Activated naive CD4-positive, alpha-beta T cell treated with anti-CD3 and anti-CD28 coated beads, Interleukin-2, amount 50 U/mL, for 24 hours (primary cell): ENCODE measurements around the gene LCP1.

Experiments used
- H3K27ac Mint-ChIP-seq: one replicate; pipeline ENCODE4 v1.8.0; 2021; ENCODE audit warnings: mild to moderate bottlenecking, mixed read lengths
- H3K27me3 Mint-ChIP-seq: one replicate; pipeline ENCODE4 v1.8.0; 2021; ENCODE audit warnings: mixed read lengths
- H3K36me3 Mint-ChIP-seq: one replicate; pipeline ENCODE4 v1.8.0; 2021; ENCODE audit warnings: mixed read lengths
- H3K4me1 Mint-ChIP-seq: one replicate; pipeline ENCODE4 v1.8.0; 2021; ENCODE audit warnings: mixed read lengths
- H3K4me3 Mint-ChIP-seq: one replicate; pipeline ENCODE4 v1.8.0; 2021; ENCODE audit warnings: mild to moderate bottlenecking, mixed read lengths
- H3K9me3 Mint-ChIP-seq: one replicate; pipeline ENCODE4 v1.8.0; 2021; ENCODE audit warnings: mixed read lengths

LCP1 gene

DNA sequence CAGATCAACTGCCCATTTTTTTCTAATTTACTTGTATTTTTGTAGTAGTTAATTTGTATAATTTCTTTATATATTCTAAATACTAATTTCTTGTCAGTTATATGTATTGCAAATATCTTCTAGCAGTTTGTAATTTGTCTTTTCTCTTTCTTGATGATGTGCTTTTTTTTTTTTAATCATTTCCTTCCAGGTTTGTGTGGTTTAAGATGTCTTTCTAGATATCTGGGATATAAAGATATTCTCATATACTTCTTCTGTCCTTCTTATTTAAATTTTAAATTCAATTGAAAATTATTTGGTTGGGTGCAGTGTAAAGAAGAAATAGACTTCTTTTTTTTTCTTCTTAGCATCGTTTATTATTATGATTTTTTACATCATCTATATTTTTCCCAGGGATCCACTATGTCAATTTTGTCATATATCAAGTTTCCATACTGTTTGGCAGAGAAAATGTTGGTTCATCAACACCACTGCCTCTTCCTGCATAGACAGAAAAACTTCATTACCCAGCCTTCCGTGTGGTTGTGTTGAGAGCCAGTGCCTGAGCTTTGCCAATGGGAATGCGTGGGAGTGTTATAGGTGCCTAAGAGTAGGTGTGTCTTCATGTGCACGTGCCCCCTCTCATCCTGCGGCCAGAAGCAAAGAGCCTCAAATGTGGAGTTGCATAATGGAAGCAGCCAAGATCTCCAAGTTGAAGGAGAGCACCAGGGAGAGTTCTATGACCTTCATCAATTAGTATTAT, 93.0 kb downstream of the LCP1 start:
- peaks cover 8% of the 10 kb centered on the region for H3K27me3 Mint-ChIP-seq
- H3K9me3 Mint-ChIP-seq = no peaks in the 10 kb centered on the region
- no peak overlapping the region for H3K4me3 Mint-ChIP-seq
- peak overlapping the region; percentile 14 for H3K27ac Mint-ChIP-seq
- no peaks in the 10 kb centered on the region for H3K36me3 Mint-ChIP-seq
- H3K4me1 Mint-ChIP-seq = no peaks in the 10 kb centered on the region

DNA sequence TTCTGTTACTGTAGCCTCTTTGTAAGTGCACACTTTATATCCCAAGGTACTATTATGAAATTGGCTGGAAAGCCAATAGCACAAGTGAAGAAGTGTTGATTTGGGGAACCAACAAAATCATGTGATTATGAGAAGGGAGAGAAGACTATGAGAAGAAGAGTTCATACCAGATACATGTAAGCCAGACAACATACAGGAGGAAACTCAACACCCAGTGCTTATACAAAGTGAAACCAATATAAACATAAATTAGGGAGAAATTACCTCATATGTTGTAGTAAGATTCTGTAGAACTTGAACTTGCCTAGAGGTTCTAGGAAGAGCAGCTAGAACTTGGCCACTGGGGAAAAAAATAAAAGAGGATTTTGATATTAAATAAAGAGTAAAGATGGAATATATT, 94.5 kb downstream of the LCP1 start:
- H3K27me3 Mint-ChIP-seq = peaks cover 7% of the 10 kb centered on the region
- no peak overlapping the region for H3K27ac Mint-ChIP-seq
- no peaks in the 10 kb centered on the region for H3K9me3 Mint-ChIP-seq
- no peaks in the 10 kb centered on the region for H3K36me3 Mint-ChIP-seq
- H3K4me3 Mint-ChIP-seq = no peak overlapping the region
- no peaks in the 10 kb centered on the region for H3K4me1 Mint-ChIP-seq

DNA sequence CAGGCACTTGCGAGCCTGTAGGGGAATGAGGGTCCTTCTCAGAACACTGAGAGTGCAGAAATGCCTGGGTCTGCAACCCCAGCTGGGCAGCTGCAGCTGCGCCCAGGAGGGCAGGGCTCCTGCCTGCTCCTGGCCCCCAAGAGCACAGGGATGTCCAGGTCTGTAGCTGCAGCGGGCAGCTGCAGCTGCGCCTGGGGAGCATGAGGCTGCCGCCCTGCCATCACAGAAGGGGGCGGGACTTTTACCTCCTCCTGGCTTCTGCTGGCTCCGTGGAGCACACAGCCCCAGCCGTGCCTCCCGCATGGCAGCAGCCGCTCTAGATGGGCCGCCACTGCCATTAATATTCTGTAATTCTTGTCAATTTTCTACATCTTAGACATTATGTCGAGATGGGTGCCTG, 95.0 kb downstream of the LCP1 start:
- Mint-ChIP-seq H3K4me3 (no peak overlapping the region), H3K36me3 (no peaks in the 10 kb centered on the region), H3K9me3 (no peaks in the 10 kb centered on the region), H3K27me3 (peaks cover 5% of the 10 kb centered on the region), H3K27ac (no peak overlapping the region), H3K4me1 (no peaks in the 10 kb centered on the region)

DNA sequence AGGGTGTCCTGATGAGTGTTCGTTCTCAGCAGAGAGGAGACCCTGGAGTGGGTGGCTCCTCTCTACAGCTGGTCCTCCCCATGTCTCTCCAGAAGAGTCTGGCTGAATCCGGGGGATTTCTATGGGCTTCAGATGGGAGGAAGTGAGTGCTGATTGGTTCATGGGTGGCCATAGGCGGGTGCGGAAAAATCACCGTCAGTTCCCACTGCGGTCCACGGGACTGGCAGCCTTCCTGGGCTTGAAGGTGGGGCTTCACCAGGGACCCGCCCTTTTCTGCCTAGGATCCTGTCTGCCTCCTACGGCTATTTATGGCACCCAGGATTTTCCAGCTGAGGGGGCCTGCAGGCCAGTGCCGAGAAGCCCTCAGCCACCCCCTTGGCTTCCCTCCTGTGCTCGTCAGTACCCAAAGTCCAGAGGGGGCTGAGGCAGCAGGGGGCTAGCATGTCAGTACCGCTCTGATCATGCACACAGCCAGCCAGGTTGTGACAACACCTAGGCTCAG, 95.5 kb downstream of the LCP1 start:
- H3K4me3 Mint-ChIP-seq = no peak overlapping the region
- no peaks in the 10 kb centered on the region for H3K4me1 Mint-ChIP-seq
- H3K27me3 Mint-ChIP-seq = peaks cover 5% of the 10 kb centered on the region
- H3K36me3 Mint-ChIP-seq = no peaks in the 10 kb centered on the region
- H3K9me3 Mint-ChIP-seq = no peaks in the 10 kb centered on the region
- no peak overlapping the region for H3K27ac Mint-ChIP-seq

DNA sequence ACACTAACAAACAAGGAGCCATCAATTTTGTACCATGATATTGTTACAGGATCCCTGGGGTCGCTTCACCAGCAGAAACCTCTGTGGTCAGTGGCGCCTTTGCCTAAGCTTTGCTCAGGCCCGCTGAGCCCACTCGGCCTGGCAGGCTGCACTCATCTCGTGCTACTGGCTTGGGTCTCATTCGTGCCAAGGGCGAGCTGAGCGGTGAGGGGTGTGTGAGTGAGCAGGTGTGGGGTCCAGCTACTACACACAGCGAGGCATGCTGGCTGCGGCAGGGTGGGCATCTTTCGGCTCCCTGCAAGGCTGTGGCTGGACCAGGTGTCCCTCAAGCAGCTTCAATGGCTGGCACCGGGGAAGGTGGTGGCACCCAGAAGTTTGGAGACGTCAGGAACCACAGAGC, 96.2 kb downstream of the LCP1 start:
- Mint-ChIP-seq H3K4me3 (no peak overlapping the region), H3K27ac (no peak overlapping the region), H3K4me1 (no peaks in the 10 kb centered on the region), H3K9me3 (no peaks in the 10 kb centered on the region), H3K27me3 (peaks cover 3% of the 10 kb centered on the region), H3K36me3 (no peaks in the 10 kb centered on the region)

DNA sequence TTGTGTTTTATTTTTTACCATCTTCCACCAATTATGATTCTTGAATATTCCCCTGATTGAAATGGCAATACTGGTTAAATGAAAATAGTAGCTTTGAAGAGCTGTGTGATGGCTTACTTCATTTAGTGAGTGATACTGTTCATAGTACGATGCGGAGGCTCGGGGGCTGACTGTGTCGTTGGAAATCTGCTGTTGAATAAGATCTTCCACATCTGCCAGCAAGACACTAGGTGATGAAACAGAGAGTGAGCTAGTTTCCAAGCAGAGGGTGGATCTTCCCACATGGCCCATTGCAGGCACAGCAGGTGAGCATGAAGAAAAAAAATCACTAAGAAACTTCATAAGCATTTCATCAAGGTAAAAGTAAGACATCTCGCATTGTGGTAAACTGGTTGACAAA, 99.7 kb downstream of the LCP1 start:
- Mint-ChIP-seq H3K4me3 (no peak overlapping the region), H3K9me3 (no peaks in the 10 kb centered on the region), H3K36me3 (no peaks in the 10 kb centered on the region), H3K4me1 (peaks cover 19% of the 10 kb centered on the region), H3K27ac (no peak overlapping the region), H3K27me3 (no peaks in the 10 kb centered on the region)

DNA sequence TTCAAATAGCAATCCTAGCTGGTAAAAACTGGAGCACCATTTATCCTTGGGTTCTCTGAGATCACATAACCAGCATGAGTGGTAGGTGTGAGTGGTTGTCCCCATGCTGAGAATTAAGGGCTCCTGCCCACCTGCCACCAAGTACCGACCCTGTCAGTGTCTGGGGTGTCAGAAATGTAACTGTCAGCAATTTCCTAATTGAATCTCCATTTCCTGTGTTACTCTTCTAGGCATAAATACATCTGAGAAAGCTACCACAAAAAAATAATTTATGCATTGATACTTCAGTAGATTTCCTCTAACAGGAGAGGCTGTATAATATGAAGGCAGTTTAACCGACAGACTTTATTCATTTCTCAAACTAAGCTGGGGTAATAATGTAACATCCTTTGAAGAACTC, 102.2 kb downstream of the LCP1 start:
- Mint-ChIP-seq H3K9me3 (no peaks in the 10 kb centered on the region), H3K4me3 (no peak overlapping the region), H3K27me3 (no peaks in the 10 kb centered on the region), H3K27ac (no peak overlapping the region), H3K4me1 (peaks cover 19% of the 10 kb centered on the region), H3K36me3 (no peaks in the 10 kb centered on the region)

DNA sequence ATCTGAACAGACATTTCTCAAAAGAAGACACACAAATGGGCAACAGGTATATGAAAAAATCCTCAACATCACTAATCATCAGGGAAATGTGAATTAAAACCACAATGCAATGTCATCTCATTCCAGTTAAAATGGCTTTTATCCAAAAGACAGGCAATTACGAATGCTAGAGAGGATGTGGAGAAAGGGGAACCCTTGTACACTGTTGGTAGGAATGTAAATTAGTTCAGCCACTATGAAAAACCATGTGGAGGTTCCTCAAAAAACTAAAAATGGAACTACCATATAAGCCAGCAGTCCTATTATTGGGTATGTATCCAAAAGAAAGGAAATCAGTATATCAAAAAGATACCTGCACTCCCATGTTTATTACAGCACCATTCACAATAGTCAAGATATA, 104.7 kb downstream of the LCP1 start:
- Mint-ChIP-seq H3K36me3 (no peaks in the 10 kb centered on the region), H3K4me1 (peaks cover 19% of the 10 kb centered on the region)

DNA sequence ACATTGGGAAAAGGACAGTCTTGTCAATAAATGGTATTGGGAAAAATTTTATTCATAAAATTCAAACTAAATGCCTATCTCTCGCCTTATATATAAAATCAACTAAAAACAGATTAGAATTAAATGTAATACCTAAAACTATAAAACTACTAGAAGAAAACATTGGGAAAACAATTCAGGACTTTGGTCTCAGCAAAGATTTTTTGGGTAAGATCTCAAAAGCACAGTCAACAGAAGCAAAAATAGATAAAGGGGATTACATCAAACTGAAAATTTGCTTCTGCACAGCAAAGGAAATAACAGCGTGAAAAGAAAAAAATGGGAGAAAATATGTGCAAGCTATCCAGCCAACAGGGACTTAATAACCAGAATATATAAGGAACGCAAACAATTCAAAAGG, 105.2 kb downstream of the LCP1 start:
- no peaks in the 10 kb centered on the region for H3K9me3 Mint-ChIP-seq
- H3K27me3 Mint-ChIP-seq = peaks cover 1% of the 10 kb centered on the region
- no peaks in the 10 kb centered on the region for H3K36me3 Mint-ChIP-seq
- peak overlapping the region; percentile 14 for H3K27ac Mint-ChIP-seq
- H3K4me3 Mint-ChIP-seq = no peak overlapping the region
- peaks cover 19% of the 10 kb centered on the region for H3K4me1 Mint-ChIP-seq

More for the DNA sequence above, 104.7 kb downstream of the LCP1 start:
- Mint-ChIP-seq H3K9me3 (no peaks in the 10 kb centered on the region), H3K27me3 (peaks cover 1% of the 10 kb centered on the region), H3K4me3 (no peak overlapping the region), H3K27ac (no peak overlapping the region)
